Epithelial cell of esophagus (primary cell): ENCODE data around the gene PNPLA7.

Source experiments
- DNase-seq: peaks from one replicate; pipeline ENCODE4 v3.0.0; 2010; ENCODE audit warnings: low read depth
- H3K4me3 ChIP-seq: 2 replicates; pipeline ENCODE4 v1.5.1; 2011; ENCODE audit warnings: mild to moderate bottlenecking, low read length, control low read depth
- CTCF ChIP-seq: IDR thresholded peaks from 2 replicates; pipeline ENCODE4 v1.5.1; 2011; ENCODE audit warnings: low read depth, mild to moderate bottlenecking, low read length, control low read depth, inconsistent platforms; ENCODE audit not compliant: insufficient read depth; ENCODE audit errors: missing control alignments

PNPLA7 gene

DNA sequence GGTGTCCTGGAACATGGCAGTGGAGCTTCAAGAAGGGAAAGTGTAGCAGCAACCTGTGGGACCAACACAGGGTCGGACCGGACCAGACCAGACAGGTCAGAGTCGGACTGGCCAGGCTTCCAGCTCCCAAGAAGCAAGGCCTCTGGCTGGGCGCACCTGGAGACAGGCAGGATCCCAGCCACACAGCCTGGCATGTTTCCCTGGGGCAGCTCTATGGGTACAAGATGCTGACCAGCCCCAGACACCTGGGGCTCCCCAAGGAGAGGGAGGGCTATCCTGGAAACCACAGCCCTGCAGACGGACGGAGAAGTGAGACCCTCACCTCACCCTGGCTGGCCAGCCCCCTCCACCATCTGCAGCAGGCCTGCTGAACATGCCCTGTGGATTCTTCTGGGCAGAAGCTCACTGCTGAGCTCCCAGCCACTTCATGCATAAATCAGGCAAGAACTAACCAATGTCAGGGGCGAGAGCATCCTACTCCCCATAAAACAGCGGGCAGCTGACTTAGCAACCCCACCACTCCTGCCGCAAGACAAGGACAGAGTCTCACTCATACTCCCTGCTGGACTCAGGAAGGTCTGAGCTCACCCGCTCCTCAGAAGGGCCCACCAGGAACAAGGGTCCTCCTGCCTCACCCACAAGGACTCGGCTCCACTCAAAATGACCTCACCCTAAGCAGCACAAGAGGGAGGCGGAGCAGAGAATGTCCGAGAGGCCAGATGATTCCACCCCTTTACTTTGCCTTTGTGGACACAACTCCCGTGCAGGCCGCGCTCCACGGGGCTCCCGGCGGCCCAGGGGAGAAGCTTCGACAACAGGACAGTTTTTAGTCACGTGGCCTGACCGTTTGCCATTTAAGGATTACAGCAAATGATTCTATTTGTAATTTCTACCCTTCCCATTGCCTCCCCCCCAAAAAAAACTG is 31.4 kb upstream of the PNPLA7 start:
- no peak for DNase-seq
- H3K4me3 ChIP-seq, result no peak overlapping the region
- TF ChIP-seq CTCF, result no peak

DNA sequence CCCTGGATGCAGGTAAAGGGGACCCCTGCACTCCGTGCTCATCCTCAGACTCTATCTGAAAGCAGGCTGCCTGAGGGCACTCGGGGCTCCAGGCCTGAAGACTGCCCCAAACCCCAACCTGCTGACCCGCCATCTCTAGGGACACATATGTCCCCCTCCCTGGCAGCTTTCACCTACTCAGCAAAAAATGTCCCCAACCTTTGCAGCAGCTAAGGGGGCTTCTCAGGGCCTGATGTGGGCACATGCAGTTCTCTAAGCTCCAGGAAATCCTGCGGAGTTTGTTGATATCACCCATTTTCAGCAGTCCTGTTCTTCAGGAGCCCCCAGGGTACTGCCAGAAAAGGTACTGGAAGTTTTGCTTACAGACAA is 30.7 kb upstream of the PNPLA7 start:
- no peak for DNase-seq
- no peak overlapping the region for H3K4me3 ChIP-seq
- no peak for TF ChIP-seq CTCF

- H3K4me3 ChIP-seq, result no peak overlapping the region
- no peak for TF ChIP-seq CTCF
- DNase-seq, result no peak
Observed at GRCh38 chr9:137580209-137580953, 30.2 kb upstream of the PNPLA7 start.

- peak overlapping the region; percentile 47 for H3K4me3 ChIP-seq
- TF ChIP-seq CTCF, result no peak
- no peak for DNase-seq
Observed at GRCh38 chr9:137579259-137579604, 29.0 kb upstream of the PNPLA7 start.

DNA sequence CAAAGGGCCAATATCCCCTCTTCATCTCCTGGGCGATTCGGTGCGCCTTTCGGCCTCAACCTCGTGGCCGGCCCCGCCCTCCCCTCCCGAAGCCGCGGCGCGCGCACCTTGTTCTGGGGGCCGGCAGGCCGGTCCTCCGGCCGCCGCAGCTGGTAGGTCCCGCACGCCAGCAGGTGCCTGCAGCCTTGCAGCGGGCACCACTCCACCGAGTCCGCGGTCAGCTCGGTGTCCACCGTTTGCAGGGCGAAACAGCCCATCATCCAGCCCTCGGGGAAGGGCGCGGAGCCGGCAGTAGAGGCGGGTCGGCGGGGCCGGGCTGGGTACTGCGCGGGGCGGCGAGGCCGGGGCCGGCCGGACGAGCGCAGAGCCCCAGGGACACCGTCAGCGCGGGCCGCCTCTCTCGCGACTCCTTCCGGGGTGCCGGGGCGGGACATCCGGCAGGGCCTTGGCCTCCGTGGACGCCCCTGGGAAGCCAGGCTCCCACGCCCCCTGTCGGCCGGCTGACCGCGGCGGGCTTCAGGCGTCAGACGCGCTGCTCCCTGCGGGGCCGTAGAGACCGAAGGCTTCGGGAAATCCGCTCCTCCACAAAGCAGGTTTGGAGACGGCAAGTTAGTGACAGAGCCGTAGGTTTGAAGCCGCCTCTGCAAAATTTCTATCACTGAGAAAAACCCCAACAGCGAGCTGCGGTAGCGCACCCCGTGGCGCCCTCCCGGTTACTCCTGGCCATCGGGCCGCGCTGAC is 28.5 kb upstream of the PNPLA7 start, which contains the start of gene DPH7:
Gene DPH7 (minus strand): TSS at position 408 of the 741 bp plus-strand sequence. CDS start 148 bp downstream, at position 260.
- peak; percentile 94 for DNase-seq
- peak; percentile 67 for TF ChIP-seq CTCF
- H3K4me3 ChIP-seq, result peak within 1 kb of the TSS; percentile 58

GRCh38 chr9:137575716-137576411 is 25.7 kb upstream of the PNPLA7 start:
- H3K4me3 ChIP-seq, result no peak overlapping the region
- DNase-seq, result peak; percentile 68
- no peak for TF ChIP-seq CTCF
